Measurements from ENCODE around the gene CCNF.

DNA sequence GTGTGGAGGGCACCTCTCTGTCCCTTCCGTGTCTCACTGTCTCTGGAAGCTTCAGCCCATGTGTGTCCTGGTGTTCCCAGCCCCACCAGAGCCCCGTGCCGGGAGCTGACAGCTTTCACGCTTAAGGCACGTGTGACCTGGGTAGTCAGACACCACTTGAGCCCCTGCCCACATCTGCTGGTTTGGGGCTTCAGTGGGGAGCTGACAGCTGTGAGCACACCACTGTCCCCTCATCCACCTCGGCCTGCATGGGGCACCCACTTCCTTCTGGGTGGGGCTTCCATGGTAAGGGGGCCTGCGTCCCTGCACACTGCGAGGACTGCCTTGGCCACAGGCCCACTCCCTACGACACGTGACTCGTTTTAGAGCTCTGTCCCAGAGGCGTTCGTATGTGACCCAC is 28.0 kb downstream of the CCNF start:
- no peak for TF ChIP-seq ZNF274 (IDR thresholded peaks at IDR 0.05; ENCODE audit: low read depth, low read length)
- no peak for TF ChIP-seq YY1 (IDR thresholded peaks at IDR 0.05; ENCODE audit: insufficient read depth, insufficient read length)

All from NT2/D1 (cell line).